Left kidney (tissue), 2 donors: ENCODE data around the gene KBTBD6. TPM values are rescaled to one million over a fixed set of nuclear protein-coding genes. Genes with fewer than 3 reads are reported as not detected.
"Not testable (repeated sequence)": the region's sequence is repeated elsewhere in the genome, so short reads cannot be mapped to it uniquely, and the experiment has no call there.

Source experiments
- DNase-seq: peaks from one replicate; pipeline ENCODE4 v3.0.0-alpha.2; 2013
- polyA plus RNA-seq: library from polyadenylated mRNA; unstranded; fragments of 120-200 nt; gene quantifications from one replicate; pipeline ENCODE4 v1.2.1, GENCODE V29; 2013; ENCODE audit not compliant: insufficient read length

Gene KBTBD6
- polyA plus RNA-seq, 1 donor = 19.3 TPM

- DNase-seq = no peak
Measured at GRCh38 chr13:41136396-41137031, 3.9 kb upstream of the KBTBD6 start.

- DNase-seq = no peak
Measured at GRCh38 chr13:41133951-41134350, 1.3 kb upstream of the KBTBD6 start.

- not testable (repeated sequence) for DNase-seq
Measured at GRCh38 chr13:41131660-41132511, 716 bp downstream of the KBTBD6 start.

GRCh38 chr13:41131189-41131588 is 1.4 kb downstream of the KBTBD6 start:
- not testable (repeated sequence) for DNase-seq

- no peak for DNase-seq
Measured at GRCh38 chr13:41130356-41130755, 2.2 kb downstream of the KBTBD6 start.

GRCh38 chr13:41127701-41128100 is 4.9 kb downstream of the KBTBD6 start:
- DNase-seq = no peak

- no peak for DNase-seq
Measured at GRCh38 chr13:41122838-41123237, 9.8 kb downstream of the KBTBD6 start.

GRCh38 chr13:41117869-41118268 is 14.7 kb downstream of the KBTBD6 start:
- no peak for DNase-seq

GRCh38 chr13:41111454-41111853 is 21.1 kb downstream of the KBTBD6 start:
- no peak for DNase-seq

GRCh38 chr13:41107584-41108014 is 25.0 kb downstream of the KBTBD6 start:
- no peak for DNase-seq

GRCh38 chr13:41107104-41107571 is 25.5 kb downstream of the KBTBD6 start:
- DNase-seq = no peak

GRCh38 chr13:41099986-41100385 is 32.6 kb downstream of the KBTBD6 start:
- DNase-seq = no peak

- no peak for DNase-seq
Measured at GRCh38 chr13:41098761-41099160, 33.8 kb downstream of the KBTBD6 start.

- not testable (repeated sequence) for DNase-seq
Measured at GRCh38 chr13:41095681-41096080, 36.9 kb downstream of the KBTBD6 start.

- DNase-seq = no peak
Measured at GRCh38 chr13:41085961-41086585, 46.5 kb downstream of the KBTBD6 start.

- DNase-seq = no peak
Measured at GRCh38 chr13:41079725-41080124, 52.9 kb downstream of the KBTBD6 start.

Other genes starting within 250 kb of the KBTBD6 start
- 48.6 TPM for gene ELF1, start 113.5 kb downstream of the KBTBD6 start, polyA plus RNA-seq
- gene WBP4, start 71.3 kb downstream of the KBTBD6 start, polyA plus RNA-seq = 28.2 TPM
- 19.5 TPM for gene KBTBD7, start 61.8 kb upstream of the KBTBD6 start, polyA plus RNA-seq
- 28.6 TPM for gene MTRF1, start 130.8 kb upstream of the KBTBD6 start, polyA plus RNA-seq
- 58.0 TPM for gene NAA16, start 178.5 kb upstream of the KBTBD6 start, polyA plus RNA-seq